NOMO-1 (cell line): ENCODE measurements around the gene S100PBP.
A peak's percentile ranks its signal among the peaks of the same experiment; 100 is the strongest.

Source experiments
- DNase-seq, 2 experiments: peaks; one replicate each; lab custom pipeline; 2025; ENCODE audit not compliant: unreplicated experiment in 2 of 2; lab: John Stamatoyannopoulos, UW

Gene S100PBP

GRCh38 chr1:32868806-32869455 lies 51.5 kb downstream of the S100PBP start:
- DNase-seq = no peak

- DNase-seq = no peak
Measured at GRCh38 chr1:32869923-32870614, 52.6 kb downstream of the S100PBP start.

GRCh38 chr1:32870615-32871363 lies 53.3 kb downstream of the S100PBP start, which contains the start of gene FNDC5:
Gene FNDC5, minus strand, starts transcription at chr1:32870912.
- no peak for DNase-seq

- DNase-seq = no peak
Measured at GRCh38 chr1:32871364-32872191, 54.1 kb downstream of the S100PBP start.

GRCh38 chr1:32872192-32872460 lies 54.7 kb downstream of the S100PBP start:
- no peak for DNase-seq

GRCh38 chr1:32873484-32873883 lies 56.0 kb downstream of the S100PBP start:
- no peak for DNase-seq

GRCh38 chr1:32874860-32875752 lies 57.7 kb downstream of the S100PBP start:
- no peak for DNase-seq

GRCh38 chr1:32876341-32877210 lies 59.1 kb downstream of the S100PBP start:
- DNase-seq = peak; percentile 34 to 41

- DNase-seq = no peak
Measured at GRCh38 chr1:32877211-32878110, 60.0 kb downstream of the S100PBP start.

- no peak for DNase-seq
Measured at GRCh38 chr1:32878183-32878582, 60.7 kb downstream of the S100PBP start.

GRCh38 chr1:32878637-32879041 lies 61.2 kb downstream of the S100PBP start:
- no peak for DNase-seq

- DNase-seq = no peak
Measured at GRCh38 chr1:32881291-32881690, 63.8 kb downstream of the S100PBP start.

GRCh38 chr1:32881871-32882850 lies 64.7 kb downstream of the S100PBP start:
- no peak for DNase-seq

GRCh38 chr1:32883338-32884031 lies 66.0 kb downstream of the S100PBP start:
- DNase-seq = no peak

GRCh38 chr1:32884032-32884372 lies 66.5 kb downstream of the S100PBP start:
- no peak for DNase-seq

- DNase-seq = no peak
Measured at GRCh38 chr1:32884726-32885125, 67.3 kb downstream of the S100PBP start.

GRCh38 chr1:32885676-32886003 lies 68.2 kb downstream of the S100PBP start:
- DNase-seq = no peak
